CD4-positive, alpha-beta T cell (primary cell): ENCODE results near the gene SLC44A1. TPM values are rescaled to one million over a fixed set of nuclear protein-coding genes. Genes with fewer than 3 reads are reported as not detected.

Source experiments
- ATAC-seq: fragments of 200-7000 bp; cut with Tn5 transposase; one replicate; pipeline ENCODE4 v1.10.0; 2022; ENCODE audit warnings: mild to moderate bottlenecking; ENCODE audit not compliant: poor library complexity
- CTCF ChIA-PET: fragments of 350-600 bp; sonication (Branson Sonifier 250); formaldehyde crosslinking; loops from one replicate; lab custom pipeline; 2021; ENCODE audit warnings: antibody characterized with exemption, inconsistent platforms; lab: Charles Lee
- POLR2A ChIA-PET: fragments of 350-600 bp; sonication (Branson Sonifier 250); formaldehyde crosslinking; loops from one replicate; lab custom pipeline; 2021; ENCODE audit warnings: antibody characterized with exemption, inconsistent platforms; lab: Charles Lee
- DNase-seq, 14 experiments: peaks; one replicate each; pipeline ENCODE4 v3.0.0-alpha.2; 2013 to 2020; ENCODE audit warnings: mixed read lengths in 2 of 14
- H3K27ac ChIP-seq, 2 donors: one replicate each; pipeline versions ENCODE4 v1.5.1 to v1.7.0; 2013; ENCODE audit warnings: low read length in 2 of 2, low read depth in 1 of 2, mild to moderate bottlenecking in 1 of 2
- H3K27me3 ChIP-seq, 2 experiments: 1 replicate in 1 of 2; 2 replicates in 1 of 2; pipeline versions ENCODE4 v1.6.1 to v1.7.0; 2013; ENCODE audit warnings: low read length in 2 of 2, control low read depth in 1 of 2, mild to moderate bottlenecking in 1 of 2, moderate library complexity in 1 of 2; ENCODE audit not compliant: insufficient read depth in 2 of 2, control insufficient read depth in 1 of 2
- H3K36me3 ChIP-seq: one replicate; pipeline ENCODE4 v1.6.1; 2013; ENCODE audit warnings: low read length, control low read depth; ENCODE audit not compliant: insufficient read depth
- H3K4me1 ChIP-seq: one replicate; pipeline ENCODE4 v1.6.1; 2013; ENCODE audit warnings: low read length, control low read depth; ENCODE audit not compliant: insufficient read depth
- H3K4me3 ChIP-seq: one replicate; pipeline ENCODE4 v1.5.1; 2013; ENCODE audit warnings: mild to moderate bottlenecking, low read length, moderate library complexity
- H3K9me3 ChIP-seq, 2 experiments: 1 replicate in 1 of 2; 2 replicates in 1 of 2; pipeline versions ENCODE4 v1.6.1 to v1.7.0; 2013; ENCODE audit warnings: low read length in 2 of 2, mild to moderate bottlenecking in 2 of 2, control low read depth in 1 of 2, moderate library complexity in 1 of 2; ENCODE audit not compliant: control insufficient read depth in 1 of 2, insufficient read depth in 1 of 2
- H3K27ac Mint-ChIP-seq: one replicate; pipeline ENCODE4 v1.8.0; 2020; ENCODE audit warnings: mixed read lengths
- H3K27me3 Mint-ChIP-seq: one replicate; pipeline ENCODE4 v1.8.0; 2021; ENCODE audit warnings: mixed read lengths
- H3K36me3 Mint-ChIP-seq: one replicate; pipeline ENCODE4 v1.8.0; 2021; ENCODE audit warnings: low read depth, mixed read lengths
- H3K4me1 Mint-ChIP-seq: one replicate; pipeline ENCODE4 v1.8.0; 2021; ENCODE audit warnings: low read depth, mixed read lengths
- H3K4me3 Mint-ChIP-seq: one replicate; pipeline ENCODE4 v1.8.0; 2020; ENCODE audit warnings: mild to moderate bottlenecking, mixed read lengths
- H3K9me3 Mint-ChIP-seq: one replicate; pipeline ENCODE4 v1.8.0; 2020; ENCODE audit warnings: mixed read lengths
- CTCF ChIP-seq: fragments of 200-600 bp; IDR thresholded peaks from one replicate; pipeline ENCODE4 v1.8.0; 2022; ENCODE audit warnings: antibody characterized with exemption, mild to moderate bottlenecking
- intact Hi-C, 2 experiments: fragments of 100-400 bp; cut with DNase I in 1 of 2; cut with micrococcal nuclease in 1 of 2; formaldehyde crosslinking; loops; one replicate each; pipeline versions ENCODE4 v1.15.1 to v1.9.0; 2023 to 2025; cut with DNase I, micrococcal nuclease
- total RNA-seq, 174 experiments: library from RNA in 2 of 174; stranded (reverse) in 2 of 174; gene quantifications; one replicate each; pipeline ENCODE4 v1.2.3 and lab custom pipeline; 2021 to 2026

The SLC44A1 gene
- total RNA-seq, 2 experiments from 2014 or later, result 5.1 to 5.9 TPM

- H3K4me1 Mint-ChIP-seq, result peaks cover 5% of the 10 kb centered on the region
- no peak overlapping the region for H3K4me3 Mint-ChIP-seq
- H3K36me3 ChIP-seq, result peaks cover 9% of the 10 kb centered on the region
- ChIA-PET CTCF (no interaction called here), POLR2A (interaction anchor here (0.5 kb wide), 1 partner anchor 27 kb away, joined by 3 read pairs; no protein-coding TSS in a partner anchor)
- H3K9me3 ChIP-seq, result no peaks in the 10 kb centered on the region
- no peaks in the 10 kb centered on the region for H3K4me1 ChIP-seq
- H3K27me3 Mint-ChIP-seq, result no peaks in the 10 kb centered on the region
- DNase-seq (peak in 2 of 14 experiments; percentile 23 to 51), ATAC-seq (no peak)
- no peaks in the 10 kb centered on the region for H3K9me3 Mint-ChIP-seq
- H3K4me3 ChIP-seq, result no peak overlapping the region
- H3K27ac Mint-ChIP-seq, result no peak overlapping the region
- TF ChIP-seq CTCF, result no peak
- intact Hi-C loops, result no loop called here
- no peaks in the 10 kb centered on the region for H3K27me3 ChIP-seq
- H3K36me3 Mint-ChIP-seq, result peaks cover 39% of the 10 kb centered on the region
- no peak overlapping the region for H3K27ac ChIP-seq
Observed at GRCh38 chr9:105299190-105299854, 54.9 kb downstream of the SLC44A1 start.

GRCh38 chr9:105302728-105303127 lies 58.3 kb downstream of the SLC44A1 start:
- no peak for ATAC-seq
- no peak overlapping the region for H3K4me3 Mint-ChIP-seq
- H3K27ac Mint-ChIP-seq, result no peak overlapping the region
- no peak for TF ChIP-seq CTCF
- no peak overlapping the region for H3K4me3 ChIP-seq
- H3K27me3 ChIP-seq, result no peaks in the 10 kb centered on the region
- no peak overlapping the region for H3K27ac ChIP-seq
- intact Hi-C loops, result no loop called here
- no peaks in the 10 kb centered on the region for H3K4me1 ChIP-seq
- peaks cover 9% of the 10 kb centered on the region for H3K36me3 ChIP-seq
- ChIA-PET POLR2A (no interaction called here), CTCF (interaction anchor here (1.0 kb wide), 1 partner anchor 19 kb away, joined by 3 read pairs; no protein-coding TSS in a partner anchor)
- no peaks in the 10 kb centered on the region for H3K9me3 ChIP-seq
- H3K9me3 Mint-ChIP-seq, result no peaks in the 10 kb centered on the region
- no peaks in the 10 kb centered on the region for H3K4me1 Mint-ChIP-seq
- no peak for DNase-seq
- no peaks in the 10 kb centered on the region for H3K27me3 Mint-ChIP-seq
- peaks cover 39% of the 10 kb centered on the region for H3K36me3 Mint-ChIP-seq

- H3K36me3 Mint-ChIP-seq, result peaks cover 17% of the 10 kb centered on the region
- no peak for TF ChIP-seq CTCF
- DNase-seq (peak in 1 of 14 experiments; percentile 3), ATAC-seq (no peak)
- H3K27ac Mint-ChIP-seq, result no peak overlapping the region
- no peaks in the 10 kb centered on the region for H3K27me3 Mint-ChIP-seq
- POLR2A ChIA-PET, result no interaction called here
- no peak overlapping the region for H3K27ac ChIP-seq
- H3K9me3 ChIP-seq, result no peaks in the 10 kb centered on the region
- H3K27me3 ChIP-seq, result no peaks in the 10 kb centered on the region
- CTCF ChIA-PET, result no interaction called here
- no peak overlapping the region for H3K4me3 Mint-ChIP-seq
- intact Hi-C loops, result no loop called here
- no peaks in the 10 kb centered on the region for H3K36me3 ChIP-seq
- no peaks in the 10 kb centered on the region for H3K9me3 Mint-ChIP-seq
- no peaks in the 10 kb centered on the region for H3K4me1 ChIP-seq
- no peaks in the 10 kb centered on the region for H3K4me1 Mint-ChIP-seq
- no peak overlapping the region for H3K4me3 ChIP-seq
Observed at GRCh38 chr9:105305856-105306255, 61.4 kb downstream of the SLC44A1 start.
